HS-27A (cell line): ENCODE measurements around the gene ADCY7.

ENCODE experiments used
- DNase-seq: peaks from one replicate; pipeline ENCODE4 v3.0.0-alpha.2; 2012; ENCODE audit warnings: low read depth, missing footprints

Gene ADCY7

DNA sequence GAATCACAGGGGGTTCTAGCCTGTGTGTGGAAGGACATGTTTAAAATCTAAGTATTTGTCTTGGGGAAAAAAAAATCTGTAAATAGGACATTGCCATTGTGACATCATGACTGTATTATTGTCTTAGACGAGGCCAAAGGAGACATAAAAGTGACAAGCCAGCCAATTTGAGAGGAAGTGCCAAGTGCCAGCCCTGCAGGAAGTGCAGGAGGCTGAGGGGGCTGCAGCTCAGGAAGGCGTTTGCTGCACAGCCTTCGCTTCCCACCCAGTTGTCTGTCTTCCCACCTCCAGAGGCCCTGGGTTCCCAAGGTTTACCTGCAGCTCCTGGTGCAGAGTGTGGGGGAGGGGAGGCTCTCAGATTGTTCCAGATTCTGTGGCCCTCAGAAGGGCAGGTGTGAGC lies 1.3 kb downstream of the ADCY7 start:
- no peak for DNase-seq

DNA sequence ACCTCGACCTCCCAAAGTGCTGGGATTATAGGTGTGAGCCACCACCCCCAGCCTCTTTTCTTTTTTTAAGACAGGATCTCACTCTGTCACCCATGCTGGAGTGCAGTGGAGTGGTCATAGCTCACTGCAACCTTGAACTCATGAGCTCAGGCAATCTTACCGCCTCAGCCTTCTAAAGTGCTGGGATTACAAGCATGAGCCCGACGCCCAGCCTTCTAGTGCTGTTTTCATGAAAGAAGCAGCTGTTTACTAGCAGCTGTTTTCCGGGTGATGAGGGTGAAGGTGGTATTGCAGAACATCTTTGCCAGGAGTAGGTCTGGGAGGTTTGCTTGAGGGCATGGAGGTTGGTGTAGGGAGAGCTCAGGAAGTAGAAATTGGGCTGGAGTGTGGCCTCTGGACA lies 2.0 kb downstream of the ADCY7 start:
- DNase-seq = no peak

DNA sequence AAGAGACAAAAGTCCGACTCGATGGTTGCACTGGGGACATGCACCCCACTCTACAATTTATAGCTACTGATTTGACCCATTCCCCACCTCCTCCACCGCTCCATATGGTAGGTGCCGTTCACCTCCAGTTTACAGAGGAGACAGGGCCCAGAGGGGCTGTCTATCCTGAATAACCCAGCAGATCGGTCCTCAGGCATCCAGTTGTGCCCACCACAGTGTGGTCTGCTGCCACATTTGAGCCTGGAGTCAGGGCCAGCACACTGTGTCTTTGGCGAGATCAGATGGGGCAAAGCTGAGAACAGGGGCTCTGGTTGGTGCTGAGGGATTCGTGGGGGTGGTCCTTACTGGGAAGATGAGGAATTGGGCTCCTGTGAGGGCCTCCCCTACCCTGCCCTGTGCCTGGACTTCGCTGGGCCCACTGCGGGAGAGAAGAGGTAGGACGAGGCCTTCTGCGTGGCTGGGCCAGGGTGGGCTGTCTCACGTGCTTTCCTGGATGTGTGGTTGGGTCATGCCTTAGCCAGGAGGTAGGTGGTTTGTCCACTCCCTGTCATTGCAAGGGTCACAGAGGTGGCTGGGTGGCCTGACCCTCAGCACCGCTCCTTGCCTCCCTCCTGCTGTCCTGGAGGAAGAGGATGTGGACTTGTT lies 2.8 kb downstream of the ADCY7 start:
- no peak for DNase-seq

DNA sequence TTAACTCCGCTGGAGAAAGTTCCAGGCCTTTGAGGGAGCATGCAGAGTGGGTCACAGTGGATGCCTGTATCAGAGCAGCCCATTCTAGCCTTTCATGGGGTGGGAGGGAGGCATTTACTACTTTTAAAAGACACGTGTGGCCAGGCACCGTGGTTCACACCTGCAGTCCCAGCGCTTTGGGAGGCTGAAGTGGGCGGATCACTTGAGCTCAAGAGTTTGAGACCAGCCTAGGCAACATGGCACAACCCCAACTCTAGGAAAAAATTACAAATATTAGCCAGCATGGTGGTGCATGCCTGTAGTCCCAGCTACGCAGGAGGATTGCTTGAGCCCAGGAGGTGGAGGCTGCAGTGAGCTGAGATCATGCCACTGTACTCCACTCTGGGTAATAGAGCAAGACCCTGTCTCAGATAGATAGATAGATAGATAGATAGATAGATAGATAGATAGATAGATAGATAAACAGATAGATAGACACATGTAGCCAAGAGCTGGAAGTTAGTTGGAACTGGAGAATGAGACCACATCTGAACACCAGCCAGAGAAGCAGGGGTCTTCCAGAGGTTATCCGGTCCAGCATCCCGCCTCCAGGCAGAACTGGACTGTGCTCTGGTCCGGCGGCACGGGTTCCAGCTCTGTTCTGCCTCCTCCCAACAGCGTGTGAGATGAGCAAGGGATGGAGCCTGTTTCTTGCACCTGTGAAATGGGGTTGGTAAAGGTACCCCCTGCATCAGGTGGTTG lies 3.6 kb downstream of the ADCY7 start:
- no peak for DNase-seq

DNA sequence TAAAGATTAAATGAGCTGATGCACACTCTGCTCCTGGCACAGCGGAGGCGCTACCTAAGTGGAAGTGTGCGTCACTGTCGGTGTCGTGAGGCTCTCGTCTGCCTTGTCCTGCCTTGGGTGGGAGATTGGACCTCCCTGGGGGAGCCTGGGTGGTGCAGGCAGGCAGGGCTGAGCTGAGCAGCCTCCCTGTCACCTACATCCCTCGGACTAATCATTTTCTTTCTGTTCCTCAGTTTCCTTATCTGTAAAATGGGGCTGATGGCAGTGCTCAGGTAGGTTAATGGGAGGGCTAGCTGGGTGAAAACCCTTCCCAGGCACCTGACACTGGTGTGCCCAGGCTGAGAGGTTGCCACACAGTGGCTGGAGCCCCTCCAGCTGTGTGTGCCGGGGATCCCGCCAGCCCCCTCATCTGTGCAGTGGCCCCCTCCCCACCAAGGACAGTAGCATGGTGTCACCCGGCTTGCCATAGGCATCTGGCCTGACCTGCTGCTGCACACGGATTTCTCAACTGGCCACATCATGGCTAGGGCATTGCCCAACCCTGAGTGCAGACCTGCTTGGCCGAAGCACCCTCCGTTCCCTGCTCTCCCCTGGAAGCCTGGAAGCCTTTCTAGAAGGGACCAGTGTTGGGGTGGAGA lies 4.3 kb downstream of the ADCY7 start:
- no peak for DNase-seq

DNA sequence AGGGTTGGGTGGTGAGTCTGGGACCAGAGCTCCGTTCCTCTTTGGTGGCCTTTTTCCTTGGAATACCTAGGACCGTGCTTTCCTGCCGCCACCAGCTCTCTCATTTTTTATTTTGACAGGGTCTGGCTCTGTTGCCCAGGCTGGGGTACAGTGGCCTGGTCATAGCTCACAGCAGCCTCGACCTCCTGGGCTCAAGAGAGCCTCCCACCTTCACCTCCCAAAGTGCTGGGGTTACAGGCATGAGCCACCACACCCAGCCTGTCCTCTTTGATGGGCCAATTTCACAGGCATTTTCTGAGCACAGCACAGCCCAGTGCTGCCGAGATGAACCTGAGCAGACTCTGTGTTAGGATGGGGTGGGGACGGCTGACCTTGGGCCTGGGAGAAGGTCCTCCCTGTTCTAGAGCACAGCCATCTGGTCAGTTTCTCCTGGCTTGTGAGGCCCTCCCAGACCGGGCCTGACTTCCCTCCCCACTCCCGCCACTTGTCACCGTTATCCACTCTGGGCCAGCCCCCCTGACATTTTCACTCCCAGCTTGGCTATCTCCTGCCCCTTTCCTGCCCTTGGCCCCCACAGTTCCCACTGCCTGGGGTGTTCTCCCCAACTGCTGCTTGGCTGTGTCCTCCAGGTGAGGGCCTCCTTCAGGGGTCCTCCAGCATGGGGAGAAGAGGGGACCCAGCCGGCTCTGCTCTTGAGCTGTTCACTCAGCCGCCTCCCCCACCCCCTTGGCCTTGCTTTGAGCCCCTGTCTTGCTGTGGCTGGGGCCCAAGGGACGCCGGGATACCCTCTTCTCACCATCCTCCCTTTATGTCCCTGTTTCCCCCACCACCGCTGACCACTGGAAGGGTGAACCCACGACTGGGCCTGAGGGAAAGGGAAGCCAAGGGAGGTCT lies 5.0 kb downstream of the ADCY7 start:
- DNase-seq = no peak

DNA sequence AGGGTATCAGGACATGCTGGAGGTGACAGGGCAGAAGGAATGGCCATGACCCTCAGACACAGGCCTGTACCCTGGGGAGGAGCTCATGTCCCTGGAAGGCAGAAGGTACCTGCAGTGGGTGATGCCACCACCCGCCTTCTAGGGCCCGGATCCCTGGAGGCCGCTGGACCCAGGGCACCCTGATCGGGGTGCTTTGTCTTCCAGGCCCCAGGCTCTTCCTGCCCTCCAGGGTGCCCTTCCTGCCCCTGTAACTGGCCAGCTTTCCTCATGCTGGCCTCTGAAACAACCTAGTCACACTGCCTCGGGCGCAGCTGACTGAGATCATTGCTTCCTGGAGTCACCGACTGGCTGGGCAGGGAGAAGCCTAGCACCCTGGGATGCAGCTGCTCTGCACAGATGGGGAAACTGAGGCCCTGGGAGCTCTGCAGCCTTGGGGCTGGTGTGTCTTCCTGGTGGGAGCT lies 5.8 kb downstream of the ADCY7 start:
- no peak for DNase-seq

DNA sequence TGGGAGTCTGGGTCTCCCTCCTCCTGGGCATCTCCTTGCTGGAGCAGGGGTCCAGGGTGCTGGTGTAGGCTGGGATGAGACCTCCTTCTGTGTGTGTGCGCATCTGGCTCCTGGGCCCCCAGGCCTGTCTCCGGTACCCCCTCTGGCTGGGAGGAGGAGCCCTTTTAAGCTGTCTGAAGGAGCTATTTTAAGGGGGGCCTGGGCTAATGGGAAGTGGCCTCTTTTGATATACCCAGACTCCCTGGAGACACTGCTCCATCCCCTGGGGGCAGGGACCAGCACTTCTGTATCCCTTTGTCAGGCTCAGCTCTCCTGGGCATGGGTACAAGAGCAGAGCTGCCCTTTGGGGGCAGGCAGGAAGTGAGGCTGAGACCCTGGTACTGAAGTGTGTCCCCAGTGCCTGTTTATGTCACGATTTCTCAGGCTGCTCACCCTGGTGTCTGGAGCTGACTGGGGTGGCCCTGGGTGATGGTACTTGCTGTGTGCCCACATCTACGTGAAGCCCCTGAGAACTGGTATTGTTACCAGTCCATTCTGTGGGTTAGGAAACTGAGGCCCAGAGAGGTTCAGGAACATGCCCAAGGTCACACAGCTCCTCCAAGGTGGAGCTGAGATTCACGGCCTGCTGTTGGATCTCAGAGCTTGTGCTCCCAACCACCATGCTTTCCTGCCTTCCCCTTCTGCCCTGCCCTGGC lies 6.5 kb downstream of the ADCY7 start:
- DNase-seq = no peak

DNA sequence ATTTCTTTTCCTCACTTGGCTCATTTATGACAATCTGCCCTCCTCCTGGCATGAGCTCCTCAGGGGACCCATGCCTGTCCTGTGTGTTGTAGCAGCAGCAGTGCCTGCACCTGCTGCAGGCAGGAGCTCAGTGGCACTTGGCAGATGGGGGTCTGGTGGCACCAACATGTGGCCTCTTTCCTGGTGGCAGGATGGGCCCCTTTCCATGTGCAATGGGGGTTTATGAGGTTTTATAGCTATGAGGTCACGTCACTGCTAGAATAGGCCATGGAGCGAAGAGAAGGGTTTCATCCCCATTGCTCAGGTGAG lies 7.0 kb downstream of the ADCY7 start:
- DNase-seq = no peak

DNA sequence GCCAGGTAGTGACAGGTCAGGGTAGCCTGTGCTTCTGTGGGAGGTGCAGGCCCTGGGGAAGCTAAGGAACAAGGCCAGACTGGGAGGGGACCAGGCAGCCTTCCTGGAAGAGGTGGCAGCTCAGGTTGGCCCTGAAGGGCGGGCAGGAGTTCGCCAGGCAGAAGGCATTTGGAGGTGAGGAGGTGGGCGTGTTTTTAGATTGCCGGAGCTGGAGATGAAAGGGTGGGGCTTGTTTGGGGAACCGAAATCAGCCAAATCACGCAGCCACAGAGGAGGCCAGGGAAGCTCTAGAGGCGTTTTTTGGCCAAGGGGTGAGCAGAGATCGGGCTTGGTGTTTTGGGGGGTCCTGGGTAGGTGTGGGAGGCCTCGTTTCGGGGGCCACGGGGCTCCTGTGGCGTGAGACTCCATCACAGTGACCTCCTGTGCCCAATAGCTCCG lies 7.6 kb downstream of the ADCY7 start:
- DNase-seq = no peak

DNA sequence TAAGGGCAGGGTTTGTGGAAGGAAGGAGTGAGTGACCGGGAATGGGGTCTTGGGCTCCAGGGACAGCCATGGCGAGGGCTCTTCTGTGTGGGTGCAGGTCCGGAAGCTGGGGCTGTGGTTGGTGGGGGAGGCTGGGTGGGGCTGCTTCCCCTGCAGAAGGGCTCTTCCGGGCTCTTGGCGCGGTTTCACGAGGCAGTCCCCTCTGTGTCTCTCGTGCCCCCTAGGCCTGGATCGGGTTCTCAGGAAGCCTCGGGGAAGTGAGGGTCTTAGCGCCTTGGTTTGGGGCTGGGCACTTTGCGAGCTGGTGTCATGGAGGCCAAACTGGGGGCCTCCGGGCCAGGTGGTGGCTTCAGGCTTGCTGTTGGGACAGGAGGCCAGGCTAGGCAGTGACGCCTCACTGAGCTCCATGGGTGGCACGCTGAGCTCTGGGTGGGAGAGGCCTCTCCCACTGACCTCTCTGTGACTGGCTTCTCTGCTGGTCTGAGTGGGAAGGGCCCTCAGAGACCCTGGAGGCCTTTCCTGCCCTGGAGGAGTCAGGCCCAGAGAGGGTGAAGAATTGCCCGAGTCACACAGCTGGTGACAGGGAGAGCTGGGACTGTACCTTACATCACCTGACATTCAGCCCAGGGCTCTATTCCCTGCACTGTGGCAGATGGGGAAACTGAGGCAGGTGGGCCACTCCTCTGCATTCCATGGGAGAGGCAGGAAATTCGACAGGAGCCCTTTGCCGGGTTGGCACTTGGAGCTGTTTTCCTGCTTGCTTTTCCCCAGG lies 8.2 kb downstream of the ADCY7 start:
- DNase-seq = no peak

DNA sequence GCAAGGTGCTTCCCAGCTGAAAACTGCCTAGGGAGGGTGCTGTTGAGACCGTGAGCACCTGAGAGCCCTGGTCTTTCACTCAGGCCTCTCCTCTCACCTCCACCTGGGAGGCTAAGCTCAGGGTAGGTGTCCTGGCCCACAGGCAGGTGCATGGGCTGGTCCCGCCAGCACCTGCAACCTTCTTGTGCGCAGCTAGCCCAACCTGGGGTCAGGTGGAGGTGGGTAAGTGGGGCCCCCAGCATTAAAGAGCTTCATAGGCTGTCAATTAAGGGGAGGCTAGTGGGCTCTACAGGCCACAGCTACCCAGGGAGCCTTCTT lies 8.7 kb downstream of the ADCY7 start:
- no peak for DNase-seq

DNA sequence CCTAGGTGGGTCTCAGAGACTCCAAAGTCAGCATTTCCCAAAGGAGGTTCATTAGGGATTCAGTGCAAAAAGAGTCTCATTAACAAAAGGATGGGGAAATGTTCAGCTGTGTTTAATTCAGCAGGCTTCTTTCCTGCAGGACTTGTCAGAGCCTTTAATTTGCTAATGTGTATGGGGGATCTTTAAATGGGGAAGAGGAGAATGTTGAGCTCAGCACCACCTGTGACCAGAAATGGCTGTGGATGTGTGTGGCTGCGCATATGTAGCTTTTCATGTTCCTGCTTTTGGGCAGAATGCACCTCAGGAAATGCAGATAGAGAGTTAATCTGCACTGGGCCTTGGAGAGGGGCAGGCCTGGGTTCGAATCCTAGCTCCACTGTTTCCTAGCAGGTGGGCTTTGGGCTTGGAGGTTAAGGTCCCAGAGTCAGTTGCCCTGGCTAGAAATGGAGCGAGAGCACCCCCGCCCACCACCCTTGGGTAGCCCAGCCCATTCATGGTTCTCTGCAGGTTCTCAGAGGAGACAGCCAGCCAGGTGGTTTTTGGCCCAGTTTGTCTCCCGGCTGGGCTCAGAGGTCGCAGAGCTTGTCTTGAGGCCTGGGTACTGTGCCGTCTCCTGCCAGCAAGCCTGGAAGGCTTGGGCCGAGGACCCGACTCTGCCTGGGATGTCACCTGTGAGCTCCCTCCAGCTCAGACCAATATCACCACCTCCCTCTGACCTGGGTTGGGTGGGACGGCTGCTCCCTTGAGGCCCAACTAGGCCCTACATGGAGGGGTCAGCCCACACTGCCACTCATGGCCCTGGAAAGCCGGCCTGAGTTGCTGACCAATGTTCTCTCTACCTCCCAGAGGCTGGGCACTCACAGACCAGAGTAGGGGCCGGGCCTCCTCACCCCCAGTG lies 9.3 kb downstream of the ADCY7 start:
- DNase-seq = no peak

DNA sequence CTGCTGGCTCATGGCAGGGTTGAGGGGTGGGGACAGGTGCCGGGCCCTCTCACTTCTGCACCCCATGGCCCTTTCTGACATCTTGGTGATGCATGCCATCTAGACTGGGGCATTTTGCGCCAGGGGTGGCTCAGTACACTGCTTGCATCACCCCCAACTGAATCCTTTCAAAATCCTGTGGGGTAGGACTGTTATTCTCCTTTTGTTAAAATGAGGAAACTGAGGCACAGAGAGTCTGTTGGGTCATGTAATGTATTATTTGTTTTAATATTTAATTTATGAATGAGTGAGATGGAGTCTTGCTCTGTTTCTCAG lies 9.9 kb downstream of the ADCY7 start:
- no peak for DNase-seq

DNA sequence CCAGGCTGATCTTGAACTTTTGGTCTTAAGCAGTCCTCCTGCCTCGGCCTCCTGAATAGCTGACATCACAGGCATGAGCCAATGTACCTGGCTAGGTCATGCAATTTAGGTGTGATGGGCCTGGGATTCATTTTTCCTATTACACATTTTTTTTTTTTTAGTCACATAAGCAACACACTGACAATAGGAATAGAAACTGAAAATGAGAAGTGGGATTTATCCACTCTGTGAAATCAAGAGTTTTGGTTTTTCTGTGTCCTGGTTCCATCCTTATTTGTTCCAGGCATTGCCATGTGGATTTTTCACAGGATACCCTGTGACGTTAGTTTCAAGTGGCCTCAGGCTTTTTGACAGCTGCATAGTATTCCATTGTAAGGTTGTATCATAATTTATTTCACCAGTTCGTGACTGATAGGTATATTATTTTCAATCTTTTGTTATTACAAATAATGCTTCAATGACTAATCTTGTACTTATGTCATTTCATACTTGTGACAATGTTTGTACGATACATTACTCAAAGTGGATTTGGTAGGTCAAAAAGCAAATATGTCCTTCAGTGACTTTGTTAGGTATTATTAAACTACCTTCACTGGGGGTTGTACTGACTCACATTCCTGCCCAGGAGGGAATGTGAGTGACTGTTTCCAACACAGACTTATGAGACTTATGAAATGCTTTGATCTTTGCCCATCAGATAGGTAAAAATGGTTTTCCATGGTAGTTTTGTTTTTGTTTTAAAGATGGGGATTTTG lies 10.6 kb downstream of the ADCY7 start:
- no peak for DNase-seq

DNA sequence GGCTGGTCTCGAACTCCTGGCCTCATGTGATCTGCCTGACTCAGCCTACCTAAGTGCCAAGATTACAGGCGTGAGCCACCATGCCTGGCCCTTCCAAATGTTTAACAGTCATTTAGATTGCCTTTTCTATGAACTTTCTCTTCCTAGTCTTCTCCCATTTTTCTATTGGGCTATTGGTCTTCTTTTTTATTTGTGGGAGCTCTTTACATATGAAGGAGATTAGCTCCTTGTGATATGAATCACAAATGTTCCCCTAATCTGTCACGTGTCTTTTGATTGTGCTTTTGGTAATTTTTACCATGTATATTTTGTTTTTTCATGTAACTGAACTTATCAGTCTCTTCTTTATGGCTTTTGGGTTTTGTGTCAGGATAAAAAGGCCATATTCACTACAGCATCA lies 11.9 kb downstream of the ADCY7 start:
- DNase-seq = no peak

DNA sequence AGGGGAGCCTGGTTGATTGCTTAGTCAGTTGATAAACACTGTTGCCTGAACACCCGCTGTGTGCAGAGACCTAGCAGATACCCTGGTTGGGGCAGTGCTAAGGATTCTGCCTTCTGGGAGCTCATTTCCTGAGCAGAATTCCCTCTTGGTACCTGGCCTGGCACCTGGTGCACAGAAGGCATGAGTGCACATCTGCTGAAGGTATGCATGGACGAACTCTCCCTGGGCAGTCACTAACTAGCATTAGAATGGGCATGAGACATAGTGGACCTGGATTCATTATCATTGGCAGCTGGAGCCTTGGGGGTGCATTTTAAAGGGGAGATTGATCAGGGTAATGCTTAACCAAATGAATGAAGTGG lies 13.1 kb downstream of the ADCY7 start:
- no peak for DNase-seq

DNA sequence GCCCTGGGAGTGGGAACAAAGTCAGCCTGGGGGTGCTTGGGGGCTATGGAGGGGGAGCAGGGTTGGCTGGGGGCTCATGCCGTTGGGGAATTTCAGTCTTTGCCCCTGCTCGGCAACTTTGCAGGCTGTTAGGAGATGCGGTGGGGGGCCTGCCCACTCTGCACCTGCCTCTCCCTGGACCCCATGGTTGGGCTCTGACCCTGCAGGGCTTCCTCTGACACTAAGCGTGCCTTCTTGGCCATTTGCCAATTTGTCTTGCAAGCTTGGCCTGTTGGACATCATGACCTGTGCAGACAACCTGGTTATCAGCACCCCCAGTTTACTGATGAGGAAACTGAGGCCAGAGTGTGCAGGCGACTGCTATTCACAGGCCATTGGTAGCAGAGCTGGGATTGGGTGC lies 14.6 kb downstream of the ADCY7 start:
- DNase-seq = no peak

DNA sequence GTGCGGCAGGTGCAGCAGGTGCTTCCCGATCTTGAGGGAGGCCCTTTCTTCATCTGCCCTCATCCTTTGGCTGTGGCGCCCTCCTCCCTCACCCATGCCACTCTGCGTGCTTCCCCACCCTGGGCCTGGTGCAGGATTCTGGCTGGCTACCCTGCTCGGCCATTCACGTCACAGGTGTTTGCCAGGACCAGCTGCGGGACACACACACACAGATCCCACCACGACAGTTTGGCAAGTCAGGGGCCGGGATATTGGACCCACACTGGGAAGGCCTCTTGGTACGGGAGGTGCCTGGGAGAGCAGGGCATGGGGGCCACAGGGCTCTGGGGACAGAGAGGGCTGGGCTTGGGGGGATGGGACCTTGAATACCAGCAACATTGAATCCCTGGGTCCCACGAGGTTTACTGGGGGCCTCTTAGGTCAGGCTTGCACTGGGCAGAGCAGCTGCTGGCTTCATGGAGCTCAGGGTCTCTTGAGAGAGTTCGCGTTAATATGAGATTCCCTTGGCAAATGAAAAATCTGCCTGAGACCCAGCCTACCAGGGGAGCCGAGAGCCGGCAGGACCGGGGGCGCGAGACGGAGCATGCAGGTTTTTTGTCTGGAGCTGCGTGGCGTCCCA lies 15.1 kb downstream of the ADCY7 start:
- no peak for DNase-seq
